SK-N-SH treated with all-trans-retinoic acid at 6 μM for 48 hours (cell line): ENCODE data around the gene PTPN13.

Source experiments
- ARNTL ChIP-seq: fragments of 450-650 bp; formaldehyde crosslinking; IDR thresholded peaks from 2 replicates; pipeline ENCODE4 v1.5.0; 2020; ENCODE audit warnings: low read depth, mild to moderate bottlenecking, moderate library complexity, borderline replicate concordance
- ISL1 ChIP-seq: fragments of 250-450 bp; sonication (Bioruptor Pico); IDR thresholded peaks from 2 replicates; pipeline ENCODE4 v2.1.2; 2022; ENCODE audit warnings: mild to moderate bottlenecking, moderate library complexity
- ZC3H10 ChIP-seq: fragments of 250-450 bp; sonication (Bioruptor Pico); IDR thresholded peaks from 2 replicates; pipeline ENCODE4 v1.5.1; 2021; ENCODE audit warnings: mild to moderate bottlenecking, moderate library complexity
- TF ChIP-seq, protein P1 (sequence below): fragments of 250-450 bp; sonication (Bioruptor Pico); IDR thresholded peaks from 2 replicates; pipeline ENCODE4 v1.8.0; 2020; ENCODE audit warnings: mild to moderate bottlenecking, moderate library complexity, borderline replicate concordance
- TF ChIP-seq, protein P2 (sequence below): fragments of 250-450 bp; sonication (Bioruptor Pico); IDR thresholded peaks from 2 replicates; pipeline ENCODE4 v1.8.0; 2021; ENCODE audit warnings: low read depth, mild to moderate bottlenecking, moderate library complexity, borderline replicate concordance

DNA sequence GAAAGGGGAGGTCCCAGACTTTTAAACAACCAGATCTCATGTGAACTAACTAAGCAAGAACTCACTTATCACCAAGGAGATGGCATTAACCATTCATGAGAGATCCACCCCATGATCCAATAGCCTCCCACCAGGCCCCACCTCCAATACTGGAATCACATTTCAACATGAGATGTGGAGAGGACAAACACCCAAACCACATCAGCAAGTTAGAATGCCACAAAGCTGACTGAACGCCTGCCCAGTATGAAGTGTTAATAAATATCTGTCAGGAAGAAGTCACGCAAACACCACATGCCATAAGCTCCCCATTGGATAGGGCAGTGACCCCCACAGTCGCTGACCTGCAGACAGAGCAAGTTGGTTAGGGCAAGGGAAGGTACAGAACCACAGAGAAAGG lies 240.8 kb downstream of the PTPN13 start:
- TF ChIP-seq, protein P1, sequence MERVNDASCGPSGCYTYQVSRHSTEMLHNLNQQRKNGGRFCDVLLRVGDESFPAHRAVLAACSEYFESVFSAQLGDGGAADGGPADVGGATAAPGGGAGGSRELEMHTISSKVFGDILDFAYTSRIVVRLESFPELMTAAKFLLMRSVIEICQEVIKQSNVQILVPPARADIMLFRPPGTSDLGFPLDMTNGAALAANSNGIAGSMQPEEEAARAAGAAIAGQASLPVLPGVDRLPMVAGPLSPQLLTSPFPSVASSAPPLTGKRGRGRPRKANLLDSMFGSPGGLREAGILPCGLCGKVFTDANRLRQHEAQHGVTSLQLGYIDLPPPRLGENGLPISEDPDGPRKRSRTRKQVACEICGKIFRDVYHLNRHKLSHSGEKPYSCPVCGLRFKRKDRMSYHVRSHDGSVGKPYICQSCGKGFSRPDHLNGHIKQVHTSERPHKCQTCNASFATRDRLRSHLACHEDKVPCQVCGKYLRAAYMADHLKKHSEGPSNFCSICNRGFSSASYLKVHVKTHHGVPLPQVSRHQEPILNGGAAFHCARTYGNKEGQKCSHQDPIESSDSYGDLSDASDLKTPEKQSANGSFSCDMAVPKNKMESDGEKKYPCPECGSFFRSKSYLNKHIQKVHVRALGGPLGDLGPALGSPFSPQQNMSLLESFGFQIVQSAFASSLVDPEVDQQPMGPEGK (CRISPR knock-in tag), result no peak
- TF ChIP-seq, protein P2, sequence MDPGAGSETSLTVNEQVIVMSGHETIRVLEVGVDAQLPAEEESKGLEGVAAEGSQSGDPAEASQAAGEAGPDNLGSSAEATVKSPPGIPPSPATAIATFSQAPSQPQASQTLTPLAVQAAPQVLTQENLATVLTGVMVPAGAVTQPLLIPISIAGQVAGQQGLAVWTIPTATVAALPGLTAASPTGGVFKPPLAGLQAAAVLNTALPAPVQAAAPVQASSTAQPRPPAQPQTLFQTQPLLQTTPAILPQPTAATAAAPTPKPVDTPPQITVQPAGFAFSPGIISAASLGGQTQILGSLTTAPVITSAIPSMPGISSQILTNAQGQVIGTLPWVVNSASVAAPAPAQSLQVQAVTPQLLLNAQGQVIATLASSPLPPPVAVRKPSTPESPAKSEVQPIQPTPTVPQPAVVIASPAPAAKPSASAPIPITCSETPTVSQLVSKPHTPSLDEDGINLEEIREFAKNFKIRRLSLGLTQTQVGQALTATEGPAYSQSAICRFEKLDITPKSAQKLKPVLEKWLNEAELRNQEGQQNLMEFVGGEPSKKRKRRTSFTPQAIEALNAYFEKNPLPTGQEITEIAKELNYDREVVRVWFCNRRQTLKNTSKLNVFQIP (CRISPR knock-in tag), result no peak
- no peak for TF ChIP-seq ISL1 (CRISPR knock-in tag)
- TF ChIP-seq ARNTL, result no peak
- TF ChIP-seq ZC3H10 (CRISPR knock-in tag), result no peak
